Stimulated activated CD4-positive, alpha-beta T cell treated with anti-CD3 and anti-CD28 coated beads, Interleukin-1b, Interleukin-23, amount 100 ng/mL, for 48 hours (primary cell): ENCODE results near the gene GPC5.
"Not testable (repeated sequence)": the region's sequence is repeated elsewhere in the genome, so short reads cannot be mapped to it uniquely, and the experiment has no call there.

Experiments
- DNase-seq: peaks from one replicate; pipeline ENCODE4 v3.0.0-alpha.2; 2020

Gene GPC5

GRCh38 chr13:92695827-92696226 is 1297.4 kb downstream of the GPC5 start:
- DNase-seq = not testable (repeated sequence)

GRCh38 chr13:92716749-92717148 is 1318.3 kb downstream of the GPC5 start:
- DNase-seq = no peak

GRCh38 chr13:92717857-92718256 is 1319.4 kb downstream of the GPC5 start:
- DNase-seq = no peak

- DNase-seq = no peak
Measured at GRCh38 chr13:92719868-92720267, 1321.4 kb downstream of the GPC5 start.

- no peak for DNase-seq
Measured at GRCh38 chr13:92721620-92722019, 1323.2 kb downstream of the GPC5 start.

- DNase-seq = no peak
Measured at GRCh38 chr13:92727118-92727517, 1328.7 kb downstream of the GPC5 start.

GRCh38 chr13:92734068-92734467 is 1335.6 kb downstream of the GPC5 start:
- no peak for DNase-seq

GRCh38 chr13:92734545-92734944 is 1336.1 kb downstream of the GPC5 start:
- no peak for DNase-seq

- DNase-seq = no peak
Measured at GRCh38 chr13:92735909-92736308, 1337.5 kb downstream of the GPC5 start.

GRCh38 chr13:92739306-92739818 is 1340.9 kb downstream of the GPC5 start:
- DNase-seq = no peak

- DNase-seq = no peak
Measured at GRCh38 chr13:92743992-92744391, 1345.6 kb downstream of the GPC5 start.

- DNase-seq = no peak
Measured at GRCh38 chr13:92745258-92745657, 1346.8 kb downstream of the GPC5 start.

- not testable (repeated sequence) for DNase-seq
Measured at GRCh38 chr13:92752705-92753104, 1354.3 kb downstream of the GPC5 start.

- no peak for DNase-seq
Measured at GRCh38 chr13:92761710-92762109, 1363.3 kb downstream of the GPC5 start.

GRCh38 chr13:92767468-92767867 is 1369.0 kb downstream of the GPC5 start:
- DNase-seq = no peak

- DNase-seq = no peak
Measured at GRCh38 chr13:92768602-92769001, 1370.2 kb downstream of the GPC5 start.

GRCh38 chr13:92769046-92769445 is 1370.6 kb downstream of the GPC5 start:
- no peak for DNase-seq

GRCh38 chr13:92775658-92776057 is 1377.2 kb downstream of the GPC5 start:
- DNase-seq = no peak

- DNase-seq = no peak
Measured at GRCh38 chr13:92781965-92782690, 1383.7 kb downstream of the GPC5 start.

- no peak for DNase-seq
Measured at GRCh38 chr13:92802776-92803175, 1404.4 kb downstream of the GPC5 start.

GRCh38 chr13:92804346-92804745 is 1405.9 kb downstream of the GPC5 start:
- no peak for DNase-seq

- no peak for DNase-seq
Measured at GRCh38 chr13:92804926-92805325, 1406.5 kb downstream of the GPC5 start.

- no peak for DNase-seq
Measured at GRCh38 chr13:92805766-92806165, 1407.3 kb downstream of the GPC5 start.

- no peak for DNase-seq
Measured at GRCh38 chr13:92806215-92806614, 1407.8 kb downstream of the GPC5 start.

- no peak for DNase-seq
Measured at GRCh38 chr13:92807353-92807752, 1408.9 kb downstream of the GPC5 start.
